HL-60 (cell line): ENCODE data around the gene ARHGEF11.

Experiments
- DNase-seq, 2 experiments: peaks; one replicate each; pipeline ENCODE4 v3.0.0-alpha.2; 2010 to 2020; ENCODE audit warnings: low read depth in 1 of 2, low spot score in 1 of 2
- H3K27ac ChIP-seq: fragments of 250-450 bp; sonication (Bioruptor Pico); replicated peaks from 2 replicates; pipeline ENCODE4 v1.5.1; 2020; ENCODE audit warnings: mild to moderate bottlenecking, moderate library complexity
- H3K27me3 ChIP-seq: fragments of 250-450 bp; sonication (Bioruptor Pico); 2 replicates; pipeline ENCODE4 v1.5.1; 2021; ENCODE audit warnings: mild to moderate bottlenecking, moderate library complexity; ENCODE audit not compliant: insufficient read depth, poor library complexity, severe bottlenecking
- H3K4me3 ChIP-seq: replicated peaks from 2 replicates; pipeline ENCODE4 v1.5.1; 2011; ENCODE audit warnings: mild to moderate bottlenecking, control low read depth, low read length; ENCODE audit not compliant: insufficient read depth
- CTCF ChIP-seq: IDR thresholded peaks from one replicate; pipeline ENCODE4 v1.5.1; 2011; ENCODE audit warnings: low read length, control low read depth, inconsistent platforms; ENCODE audit not compliant: insufficient read depth
- GABPA ChIP-seq: IDR thresholded peaks from 2 replicates; pipeline ENCODE4 v1.6.1; 2012; ENCODE audit warnings: low read depth
- POLR2AphosphoS5 ChIP-seq: IDR thresholded peaks from 2 replicates; pipeline ENCODE4 v1.6.1; 2012; ENCODE audit warnings: low read depth
- REST ChIP-seq: IDR thresholded peaks from 2 replicates; pipeline ENCODE4 v1.6.1; 2012; ENCODE audit warnings: low read depth; ENCODE audit not compliant: insufficient replicate concordance
- SPI1 ChIP-seq: IDR thresholded peaks from 2 replicates; pipeline ENCODE4 v1.6.1; 2012; ENCODE audit warnings: low read depth, mild to moderate bottlenecking, borderline replicate concordance

Gene ARHGEF11

GRCh38 chr1:156924478-156925153 lies 120.9 kb downstream of the ARHGEF11 start:
- Histone ChIP-seq H3K4me3 (no peak overlapping the region), H3K27me3 (peaks cover 72% of the 10 kb centered on the region), H3K27ac (no peak overlapping the region)
- TF ChIP-seq POLR2AphosphoS5 = no peak
- no peak for TF ChIP-seq GABPA
- TF ChIP-seq REST = no peak
- TF ChIP-seq CTCF = no peak
- no peak for TF ChIP-seq SPI1
- DNase-seq = no peak

GRCh38 chr1:156923670-156924477 lies 121.7 kb downstream of the ARHGEF11 start:
- Histone ChIP-seq H3K27me3 (peaks cover 77% of the 10 kb centered on the region), H3K27ac (no peak overlapping the region), H3K4me3 (no peak overlapping the region)
- DNase-seq = no peak
- TF ChIP-seq SPI1 (no peak), POLR2AphosphoS5 (no peak), REST (no peak), GABPA (no peak), CTCF (no peak)

- no peak for DNase-seq
- no peak overlapping the region for H3K4me3 ChIP-seq
- H3K27me3 ChIP-seq = peaks cover 82% of the 10 kb centered on the region
- H3K27ac ChIP-seq = no peak overlapping the region
- TF ChIP-seq POLR2AphosphoS5 = no peak
- no peak for TF ChIP-seq REST
- TF ChIP-seq CTCF = no peak
- no peak for TF ChIP-seq SPI1
- TF ChIP-seq GABPA = no peak
These were observed 122.4 kb downstream of the ARHGEF11 start for GRCh38 chr1:156922986-156923669.
